BLaER1 treated with 17β-estradiol and CSF1 and Interleukin-3, amounts not matched to agents 10 nM and 100 nM (cell line): Measurements from ENCODE around the gene MEGF9.
A peak's percentile ranks its signal among the peaks of the same experiment; 100 is the strongest.

Source experiments
- H3K27ac ChIP-seq, 11 experiments: shearing (Covaris generic); formaldehyde crosslinking; 2 replicates each; pipeline ENCODE4 v1.8.1; 2022
- H3K27me3 ChIP-seq, 11 experiments: shearing (Covaris generic); formaldehyde crosslinking; 2 replicates each; pipeline ENCODE4 v1.8.1; 2022
- H3K36me3 ChIP-seq, 11 experiments: shearing (Covaris generic); formaldehyde crosslinking; 2 replicates each; pipeline ENCODE4 v1.8.1; 2022
- H3K4me1 ChIP-seq, 10 experiments: shearing (Covaris generic); formaldehyde crosslinking; 2 replicates each; pipeline ENCODE4 v1.8.1; 2022
- H3K4me2 ChIP-seq, 11 experiments: shearing (Covaris generic); formaldehyde crosslinking; 2 replicates each; pipeline ENCODE4 v1.8.1; 2022
- H3K4me3 ChIP-seq, 10 experiments: shearing (Covaris generic); formaldehyde crosslinking; 2 replicates each; pipeline ENCODE4 v1.8.1; 2022
- H3K9ac ChIP-seq, 11 experiments: shearing (Covaris generic); formaldehyde crosslinking; 2 replicates each; pipeline ENCODE4 v1.8.1; 2022
- H3K9me3 ChIP-seq, 11 experiments: shearing (Covaris generic); formaldehyde crosslinking; replicated peaks in 1 of 11; 2 replicates each; pipeline ENCODE4 v1.8.1; 2022
- H4K20me1 ChIP-seq, 11 experiments: shearing (Covaris generic); formaldehyde crosslinking; 2 replicates each; pipeline ENCODE4 v1.8.1; 2022
- Cebpa-rat ChIP-seq, 11 experiments: shearing (Covaris generic); IDR thresholded peaks; 2 replicates each; pipeline ENCODE4 v1.8.1; 2022

Gene MEGF9

DNA sequence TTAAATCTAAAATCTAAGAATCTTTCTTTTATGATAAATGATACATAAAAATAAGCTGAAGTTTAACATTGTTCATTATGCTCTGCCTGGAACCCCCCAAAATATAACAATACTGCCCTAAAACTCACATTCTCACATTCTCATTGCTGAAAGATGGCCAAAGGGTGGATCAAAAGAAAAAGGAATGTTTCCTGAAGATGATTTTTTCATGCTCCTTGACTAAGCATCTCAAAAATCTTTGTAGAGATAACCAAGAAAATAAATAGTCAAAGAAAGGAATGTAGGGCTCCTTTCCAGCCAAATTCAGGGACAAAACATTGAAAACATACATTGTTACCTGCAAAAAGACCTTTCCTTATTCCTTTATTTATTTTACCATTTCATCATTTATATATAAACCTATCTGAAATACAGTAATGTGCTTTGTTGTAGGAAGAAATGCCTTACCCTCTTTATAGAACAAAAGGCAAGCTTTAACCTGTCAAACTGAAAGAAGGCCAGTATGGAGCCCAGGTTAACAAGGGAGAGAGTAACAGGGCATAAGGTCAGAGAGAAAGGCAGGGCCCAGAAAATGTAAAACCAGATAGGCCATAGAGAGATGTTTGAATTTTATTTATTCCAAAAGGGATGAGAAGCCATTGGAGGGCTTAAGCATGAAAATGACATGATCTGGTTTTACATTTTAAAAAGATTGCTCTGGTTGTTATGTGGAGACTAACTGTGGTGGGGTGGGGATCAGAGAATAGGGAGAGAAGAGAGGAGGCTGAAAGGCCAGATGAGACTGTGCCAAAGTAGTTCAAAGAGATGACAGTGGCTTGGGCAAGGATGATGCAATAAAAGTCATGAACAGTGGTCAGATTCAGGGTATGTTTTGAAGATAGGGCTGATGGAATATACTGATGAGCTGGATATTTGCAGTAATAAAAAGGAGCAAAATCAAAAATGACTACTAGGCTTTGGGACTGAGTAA, 97.0 kb downstream of the MEGF9 start:
- H3K4me2 ChIP-seq, result no peak overlapping the region
- H3K27ac ChIP-seq, result no peak overlapping the region
- peak in 2 of 11 experiments; percentile 22 to 59; a peak in 3 of 22 replicates for TF ChIP-seq Cebpa-rat (IDR thresholded peaks at IDR 0.05)
- no peaks in the 10 kb centered on the region for H3K27me3 ChIP-seq
- H3K9me3 ChIP-seq, result no peaks in the 10 kb centered on the region
- H3K4me3 ChIP-seq, result no peak overlapping the region
- H4K20me1 ChIP-seq, result no peaks in the 10 kb centered on the region; a peak in 2 of 22 replicates
- H3K9ac ChIP-seq, result 0 out of 22 replicates have a peak overlapping the region, but pooled peaks of 1 of the 11 experiments have one; percentile 17
- H3K4me1 ChIP-seq, result peaks cover 0 to 6% (median 0%) of the 10 kb centered on the region in 10 experiments; a peak in 2 of 20 replicates
- H3K36me3 ChIP-seq, result peaks cover 8 to 85% (median 68%) of the 10 kb centered on the region in 11 experiments; a peak in 20 of 22 replicates

DNA sequence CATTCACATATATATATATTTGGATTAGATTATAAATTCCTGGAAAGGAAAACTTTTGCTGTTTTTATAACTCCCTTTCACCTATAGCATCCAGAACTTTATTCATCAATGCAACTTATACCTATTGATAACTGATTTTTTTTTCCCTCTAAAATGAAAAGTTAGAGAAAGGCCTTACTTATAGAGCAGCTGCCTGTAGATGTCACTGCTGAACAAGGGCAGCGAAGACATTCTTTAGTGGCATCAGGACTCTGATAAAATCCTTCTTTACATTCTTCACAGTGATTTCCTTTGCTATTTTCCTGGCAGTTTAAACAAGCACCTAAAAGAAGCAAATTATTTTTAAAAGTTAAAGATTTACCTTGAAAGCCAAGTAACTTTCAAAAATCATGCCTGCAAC, 102.1 kb downstream of the MEGF9 start:
- no peak overlapping the region for H3K4me3 ChIP-seq
- no peak for TF ChIP-seq Cebpa-rat (IDR thresholded peaks at IDR 0.05)
- no peak overlapping the region for H3K27ac ChIP-seq
- H3K4me2 ChIP-seq, result peak overlapping the region in 1 of 11 experiments; percentile 7; a peak in 1 of 22 replicates
- peaks cover 7 to 93% (median 84%) of the 10 kb centered on the region in 11 experiments for H3K36me3 ChIP-seq
- H4K20me1 ChIP-seq, result no peaks in the 10 kb centered on the region; a peak in 2 of 22 replicates
- no peak overlapping the region for H3K9ac ChIP-seq
- H3K4me1 ChIP-seq, result peaks cover 0 to 9% (median 0%) of the 10 kb centered on the region in 10 experiments; a peak in 6 of 20 replicates
- no peaks in the 10 kb centered on the region for H3K9me3 ChIP-seq
- H3K27me3 ChIP-seq, result no peaks in the 10 kb centered on the region

DNA sequence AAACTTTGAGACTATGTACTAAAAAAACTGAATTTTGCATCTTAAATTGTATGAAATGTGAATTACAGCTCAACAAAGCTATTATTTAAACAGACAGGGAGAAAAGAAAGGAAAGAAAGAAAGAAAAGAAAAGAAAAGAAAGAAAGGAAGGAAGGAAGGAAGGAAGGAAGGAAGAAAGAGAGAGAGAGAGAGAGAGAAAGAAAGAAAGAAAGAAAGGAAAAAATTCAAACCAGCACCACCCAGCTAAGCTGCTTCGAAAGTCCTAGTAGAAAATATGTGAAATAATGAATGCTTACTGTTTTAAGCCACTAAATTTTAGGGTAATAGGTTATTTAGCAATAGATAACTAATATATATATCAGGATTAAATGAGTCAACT, 102.6 kb downstream of the MEGF9 start:
- no peak for TF ChIP-seq Cebpa-rat (IDR thresholded peaks at IDR 0.05)
- no peak overlapping the region for H3K27ac ChIP-seq
- no peaks in the 10 kb centered on the region for H3K9me3 ChIP-seq
- H3K9ac ChIP-seq, result no peak overlapping the region
- peak overlapping the region in 5 of 11 experiments; percentile 2 to 21 (median 15); a peak in 3 of 22 replicates for H3K4me2 ChIP-seq
- no peaks in the 10 kb centered on the region; a peak in 3 of 22 replicates for H4K20me1 ChIP-seq
- peaks cover 0 to 9% (median 0%) of the 10 kb centered on the region in 10 experiments; a peak in 6 of 20 replicates for H3K4me1 ChIP-seq
- peaks cover 13 to 93% (median 84%) of the 10 kb centered on the region in 11 experiments for H3K36me3 ChIP-seq
- H3K27me3 ChIP-seq, result no peaks in the 10 kb centered on the region
- no peak overlapping the region for H3K4me3 ChIP-seq

GRCh38 chr9:120610975-120611689, 103.1 kb downstream of the MEGF9 start:
- no peak overlapping the region for H3K27ac ChIP-seq
- H4K20me1 ChIP-seq, result no peaks in the 10 kb centered on the region; a peak in 3 of 22 replicates
- H3K27me3 ChIP-seq, result no peaks in the 10 kb centered on the region
- peaks cover 0 to 9% (median 0%) of the 10 kb centered on the region in 10 experiments; a peak in 6 of 20 replicates for H3K4me1 ChIP-seq
- H3K36me3 ChIP-seq, result peaks cover 18 to 97% (median 84%) of the 10 kb centered on the region in 11 experiments
- TF ChIP-seq Cebpa-rat (IDR thresholded peaks at IDR 0.05), result no peak
- H3K4me2 ChIP-seq, result peak overlapping the region in 5 of 11 experiments; percentile 2 to 21 (median 15); a peak in 2 of 22 replicates
- no peak overlapping the region for H3K9ac ChIP-seq
- H3K4me3 ChIP-seq, result no peak overlapping the region
- no peaks in the 10 kb centered on the region for H3K9me3 ChIP-seq

GRCh38 chr9:120609636-120610035, 104.6 kb downstream of the MEGF9 start:
- Histone ChIP-seq H3K9ac (no peak overlapping the region), H3K36me3 (peaks cover 33 to 98% (median 89%) of the 10 kb centered on the region in 11 experiments), H4K20me1 (no peaks in the 10 kb centered on the region; a peak in 2 of 22 replicates), H3K27ac (no peak overlapping the region), H3K4me1 (peaks cover 0 to 9% (median 0%) of the 10 kb centered on the region in 10 experiments; a peak in 6 of 20 replicates), H3K4me3 (no peak overlapping the region), H3K4me2 (no peak overlapping the region), H3K9me3 (no peaks in the 10 kb centered on the region), H3K27me3 (no peaks in the 10 kb centered on the region)
- no peak for TF ChIP-seq Cebpa-rat (IDR thresholded peaks at IDR 0.05)

DNA sequence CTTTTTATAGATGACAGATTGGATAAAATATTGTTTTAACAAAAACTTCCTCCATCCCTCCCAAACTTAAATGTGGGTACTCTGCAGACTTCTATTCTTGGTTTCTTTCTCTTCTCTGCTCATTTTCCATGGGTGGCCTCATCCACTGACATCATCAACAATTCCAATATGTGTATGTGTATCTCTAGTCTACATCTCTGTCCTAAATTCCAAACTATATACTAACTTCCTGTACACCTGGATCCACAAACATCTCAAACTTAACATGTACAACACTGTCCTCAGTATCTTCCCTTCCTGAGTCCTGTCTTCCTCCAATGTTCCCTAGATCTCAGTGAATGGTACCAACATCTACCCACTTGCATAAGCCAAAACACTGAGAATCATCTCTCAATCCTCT, 105.8 kb downstream of the MEGF9 start:
- peaks cover 0 to 9% (median 0%) of the 10 kb centered on the region in 10 experiments; a peak in 6 of 20 replicates for H3K4me1 ChIP-seq
- no peak overlapping the region for H3K9ac ChIP-seq
- H3K27me3 ChIP-seq, result no peaks in the 10 kb centered on the region
- no peaks in the 10 kb centered on the region; a peak in 2 of 22 replicates for H4K20me1 ChIP-seq
- H3K36me3 ChIP-seq, result peaks cover 38 to 100% (median 94%) of the 10 kb centered on the region in 11 experiments
- H3K9me3 ChIP-seq, result no peaks in the 10 kb centered on the region
- no peak for TF ChIP-seq Cebpa-rat (IDR thresholded peaks at IDR 0.05)
- H3K27ac ChIP-seq, result no peak overlapping the region
- no peak overlapping the region for H3K4me3 ChIP-seq
- no peak overlapping the region for H3K4me2 ChIP-seq

- H3K4me3 ChIP-seq, result no peak overlapping the region
- no peak overlapping the region for H3K4me2 ChIP-seq
- H3K36me3 ChIP-seq, result peaks cover 38 to 76% (median 70%) of the 10 kb centered on the region in 11 experiments
- no peak for TF ChIP-seq Cebpa-rat (IDR thresholded peaks at IDR 0.05)
- no peaks in the 10 kb centered on the region for H3K9me3 ChIP-seq
- no peaks in the 10 kb centered on the region for H3K27me3 ChIP-seq
- no peak overlapping the region for H3K27ac ChIP-seq
- H3K4me1 ChIP-seq, result no peaks in the 10 kb centered on the region; a peak in 1 of 20 replicates
- H4K20me1 ChIP-seq, result peaks cover 0 to 3% (median 0%) of the 10 kb centered on the region in 11 experiments; a peak in 2 of 22 replicates
- no peak overlapping the region for H3K9ac ChIP-seq
Observed at GRCh38 chr9:120603591-120603990, 110.7 kb downstream of the MEGF9 start.

GRCh38 chr9:120603010-120603409, 111.3 kb downstream of the MEGF9 start:
- H3K27me3 ChIP-seq, result no peaks in the 10 kb centered on the region
- H3K4me3 ChIP-seq, result no peak overlapping the region
- peaks cover 36 to 70% (median 64%) of the 10 kb centered on the region in 11 experiments for H3K36me3 ChIP-seq
- H3K4me1 ChIP-seq, result peaks cover 0 to 4% (median 0%) of the 10 kb centered on the region in 10 experiments; a peak in 1 of 20 replicates
- peaks cover 0 to 3% (median 0%) of the 10 kb centered on the region in 11 experiments; a peak in 2 of 22 replicates for H4K20me1 ChIP-seq
- H3K9me3 ChIP-seq, result no peaks in the 10 kb centered on the region
- H3K9ac ChIP-seq, result no peak overlapping the region
- H3K27ac ChIP-seq, result no peak overlapping the region
- no peak for TF ChIP-seq Cebpa-rat (IDR thresholded peaks at IDR 0.05)
- H3K4me2 ChIP-seq, result no peak overlapping the region
